CD4-positive, alpha-beta T cell treated with Interleukin-4 for 1 hour (primary cell): ENCODE data around the gene CHCHD3.
"Not testable (repeated sequence)": the region's sequence is repeated elsewhere in the genome, so short reads cannot be mapped to it uniquely, and the experiment has no call there.

ENCODE experiments used
- DNase-seq, 2 donors: peaks; one replicate each; pipeline ENCODE4 v3.0.0-alpha.2; 2020 to 2022

The CHCHD3 gene

GRCh38 chr7:132999845-133000244, 82.0 kb downstream of the CHCHD3 start:
- no peak for DNase-seq

GRCh38 chr7:132998763-132999162, 83.1 kb downstream of the CHCHD3 start:
- DNase-seq: no peak

DNA sequence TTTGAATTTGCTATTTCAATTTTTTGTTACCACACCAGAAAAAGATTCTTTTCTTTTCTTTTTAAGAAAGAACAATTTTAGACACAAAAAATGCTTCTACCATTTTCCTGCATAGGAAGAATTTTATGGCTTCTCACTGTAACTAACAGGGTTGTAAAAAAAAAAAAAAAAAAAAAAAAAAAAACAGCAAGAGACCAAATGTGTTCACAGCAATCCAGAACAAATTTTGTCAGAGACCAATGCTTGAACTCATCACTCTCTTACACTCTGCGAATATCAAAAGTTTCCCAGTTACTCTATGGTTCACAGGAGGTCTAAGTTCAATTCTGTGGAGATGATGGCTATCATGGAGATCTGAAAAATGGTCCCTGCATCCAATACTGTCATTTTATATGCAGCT, 84.4 kb downstream of the CHCHD3 start:
- DNase-seq: no peak

GRCh38 chr7:132996581-132997242, 85.2 kb downstream of the CHCHD3 start:
- DNase-seq: no peak

GRCh38 chr7:132993377-132994013, 88.4 kb downstream of the CHCHD3 start:
- DNase-seq: no peak

DNA sequence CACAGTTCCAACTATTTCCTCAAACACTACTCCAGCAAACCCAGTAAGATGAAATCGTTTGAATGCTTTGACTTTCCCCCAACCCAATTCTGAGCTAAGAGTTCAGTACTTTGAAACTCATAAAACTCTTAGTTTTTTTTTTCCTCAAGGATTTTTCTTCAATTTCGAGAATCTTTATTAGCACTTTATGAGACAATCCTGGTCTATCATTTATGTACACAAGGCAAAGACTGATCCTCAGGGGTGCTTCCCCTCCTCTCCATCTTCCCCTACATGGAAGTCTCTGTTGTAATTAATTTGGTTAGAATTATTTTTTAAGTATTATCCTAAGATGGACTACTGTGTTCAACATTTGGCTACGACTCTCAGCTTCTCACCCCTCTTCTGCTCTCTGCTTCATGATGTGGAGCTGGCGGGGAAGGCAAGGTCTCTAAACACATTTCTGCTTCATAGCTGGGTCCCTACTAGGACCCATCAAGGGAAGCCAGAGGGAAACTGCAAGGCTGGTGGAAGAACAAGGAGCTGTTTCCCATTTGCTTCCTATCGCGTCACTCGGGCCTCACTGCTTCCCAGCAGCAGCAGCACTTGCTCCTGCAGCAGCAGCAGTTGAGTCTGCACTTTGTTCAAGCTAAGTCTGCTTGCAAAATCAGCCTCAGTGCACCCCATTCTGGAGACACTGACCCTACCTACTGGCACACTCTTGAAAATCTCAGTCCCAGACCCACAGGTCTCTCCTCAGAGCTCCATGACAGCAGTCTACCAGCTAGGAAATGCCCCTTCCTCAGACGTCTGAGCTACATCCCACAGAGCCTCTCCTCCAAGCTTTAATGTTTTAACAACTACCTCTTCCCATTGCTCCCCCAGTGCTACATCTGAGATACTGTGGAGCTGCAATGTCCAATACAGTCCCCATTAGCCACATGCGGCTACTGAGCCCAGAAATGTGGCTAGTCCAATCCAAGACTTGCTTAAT, 90.0 kb downstream of the CHCHD3 start:
- no peak for DNase-seq

- no peak for DNase-seq
These were observed 93.8 kb downstream of the CHCHD3 start for GRCh38 chr7:132988117-132988516.

DNA sequence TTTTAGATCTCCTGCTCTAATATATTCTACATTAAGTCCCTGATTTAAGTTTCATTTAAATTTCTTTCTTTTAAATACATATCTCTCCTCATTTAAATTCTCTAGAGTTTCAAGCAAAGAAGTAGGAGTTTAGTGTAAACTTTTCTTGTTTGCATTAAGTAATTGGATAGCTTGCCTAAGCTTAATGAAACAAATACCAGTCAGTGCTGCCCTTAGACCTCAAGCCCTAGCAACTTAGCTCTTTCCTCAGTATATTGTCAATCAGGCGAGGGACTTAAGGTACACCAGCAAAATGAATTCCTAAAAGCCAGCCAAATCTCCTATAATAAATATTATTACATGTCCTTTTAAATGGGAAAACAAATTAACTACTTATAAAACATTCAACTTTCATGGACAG, 101.5 kb downstream of the CHCHD3 start:
- DNase-seq: no peak

GRCh38 chr7:132979524-132979923, 102.4 kb downstream of the CHCHD3 start:
- no peak for DNase-seq

- no peak for DNase-seq
These were observed 104.7 kb downstream of the CHCHD3 start for GRCh38 chr7:132977234-132977633.

- DNase-seq: no peak
These were observed 109.1 kb downstream of the CHCHD3 start for GRCh38 chr7:132972745-132973144.

- DNase-seq: no peak
These were observed 111.6 kb downstream of the CHCHD3 start for GRCh38 chr7:132970257-132970656.

GRCh38 chr7:132969520-132969919, 112.4 kb downstream of the CHCHD3 start:
- DNase-seq: no peak

DNA sequence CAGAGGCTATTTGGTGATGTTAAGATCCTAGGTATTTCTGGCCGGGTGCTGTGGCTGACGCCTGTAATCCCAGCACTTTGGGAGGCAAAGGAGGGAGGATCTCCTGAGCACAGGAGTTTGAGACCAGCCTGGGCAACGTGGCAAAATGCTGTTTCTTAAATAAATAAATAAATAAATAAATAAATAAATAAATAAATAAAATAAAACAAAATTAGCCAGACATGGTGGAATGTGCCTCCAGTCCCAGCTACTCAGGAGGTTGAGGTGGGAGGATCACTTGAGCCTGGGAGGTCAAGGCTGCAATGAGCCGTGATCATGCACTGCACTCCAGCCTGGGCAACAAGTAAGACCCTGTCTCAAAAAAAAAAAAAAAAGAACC, 114.4 kb downstream of the CHCHD3 start:
- DNase-seq: not testable (repeated sequence)

- no peak for DNase-seq
These were observed 115.0 kb downstream of the CHCHD3 start for GRCh38 chr7:132966754-132967469.

- no peak for DNase-seq
These were observed 115.9 kb downstream of the CHCHD3 start for GRCh38 chr7:132965951-132966350.

DNA sequence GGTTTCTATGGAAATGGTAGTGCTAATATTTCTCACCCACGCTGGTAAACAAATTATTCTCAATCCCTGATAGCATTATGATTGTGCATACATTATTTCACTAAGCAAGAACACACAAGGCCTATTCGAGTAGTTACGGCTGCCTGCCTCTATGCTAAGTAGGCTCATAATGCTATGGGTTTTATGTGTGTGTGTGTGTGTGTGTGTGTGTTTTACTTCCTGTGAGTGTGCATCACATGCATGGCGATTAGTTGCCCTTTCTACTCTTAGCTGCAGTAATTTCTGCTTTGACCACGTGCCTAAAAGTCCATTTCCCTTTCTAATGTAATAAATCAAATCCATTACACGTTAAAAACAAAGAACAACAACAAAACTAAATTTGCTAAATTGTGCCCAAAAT, 117.0 kb downstream of the CHCHD3 start:
- no peak for DNase-seq

GRCh38 chr7:132959891-132960290, 122.0 kb downstream of the CHCHD3 start:
- no peak for DNase-seq

GRCh38 chr7:132956556-132956955, 125.3 kb downstream of the CHCHD3 start:
- DNase-seq: no peak

- DNase-seq: no peak
These were observed 128.4 kb downstream of the CHCHD3 start for GRCh38 chr7:132953468-132953867.

DNA sequence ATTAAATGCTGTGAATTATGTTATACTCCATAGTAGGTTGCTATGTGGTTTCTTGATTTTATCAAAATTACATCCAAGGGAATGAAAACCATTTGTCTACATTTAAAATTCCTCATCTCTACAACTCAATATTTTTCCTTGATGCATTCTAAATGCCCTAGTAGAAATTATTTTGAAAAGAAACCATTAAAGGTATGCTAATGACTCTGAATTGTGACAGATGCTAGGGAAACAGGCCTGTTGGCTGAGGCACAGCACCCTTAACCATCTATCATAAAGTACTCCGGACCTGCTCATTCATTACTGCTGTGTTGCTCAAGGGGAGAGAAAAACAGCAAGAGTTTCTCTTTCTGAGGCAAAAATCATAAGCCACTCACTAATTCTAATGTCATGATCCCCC, 131.2 kb downstream of the CHCHD3 start:
- no peak for DNase-seq

- DNase-seq: no peak
These were observed 134.9 kb downstream of the CHCHD3 start for GRCh38 chr7:132947011-132947410.

- no peak for DNase-seq
These were observed 137.1 kb downstream of the CHCHD3 start for GRCh38 chr7:132944774-132945173.
